Measurements from ENCODE around the gene BAIAP2.

GRCh38 chr17:81092518-81093095, 57.7 kb downstream of the BAIAP2 start:
- no peak for TF ChIP-seq EZH2 (IDR thresholded peaks at IDR 0.05)
- TF ChIP-seq POLR2AphosphoS5 (IDR thresholded peaks at IDR 0.05; ENCODE audit: borderline replicate concordance, low read depth, low read length), result no peak
- TF ChIP-seq FOXP2 (optimal IDR thresholded peaks at IDR 0.05; ENCODE audit: control extremely low read depth, extremely low read length, insufficient read depth), result no peak
